Testis (tissue), 2 donors: ENCODE results near the gene DIO3.

Experiments used
- POLR2A ChIP-seq: fragments of 450-650 bp; IDR thresholded peaks from one replicate; pipeline ENCODE4 v1.6.1; 2017; ENCODE audit warnings: antibody characterized with exemption, mild to moderate bottlenecking, moderate library complexity
- TF ChIP-seq, protein P1 (sequence below), 3 experiments: fragments of 450-650 bp in 2 of 3; fragments of 200-600 bp in 1 of 3; sonication (generic) in 1 of 3; IDR thresholded peaks; one replicate each; pipeline ENCODE4 v1.5.1; 2016 to 2019; ENCODE audit warnings: antibody characterized with exemption in 3 of 3, mild to moderate bottlenecking in 2 of 3, moderate library complexity in 1 of 3

DNA sequence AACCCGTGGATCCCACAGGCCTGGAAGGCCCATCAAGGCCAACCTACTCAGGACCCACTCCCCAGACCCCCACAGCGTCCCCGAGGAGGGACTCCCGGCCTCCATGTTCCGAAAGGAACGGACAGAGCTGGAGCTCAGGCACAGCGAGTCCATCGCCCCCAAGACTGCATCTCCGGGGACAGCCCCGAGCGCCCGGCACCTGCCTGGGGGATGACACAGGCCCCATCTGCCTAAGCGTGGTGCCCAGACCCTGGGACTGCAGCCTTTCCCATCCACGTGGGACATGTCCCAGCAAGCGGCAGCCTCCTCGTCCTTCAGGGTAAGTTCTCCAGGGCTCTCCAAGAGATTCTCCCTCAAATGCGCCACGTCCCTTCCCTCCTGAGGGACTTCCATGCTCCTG, 12.1 kb upstream of the DIO3 start:
- no peak for TF ChIP-seq POLR2A
- TF ChIP-seq, protein P1, sequence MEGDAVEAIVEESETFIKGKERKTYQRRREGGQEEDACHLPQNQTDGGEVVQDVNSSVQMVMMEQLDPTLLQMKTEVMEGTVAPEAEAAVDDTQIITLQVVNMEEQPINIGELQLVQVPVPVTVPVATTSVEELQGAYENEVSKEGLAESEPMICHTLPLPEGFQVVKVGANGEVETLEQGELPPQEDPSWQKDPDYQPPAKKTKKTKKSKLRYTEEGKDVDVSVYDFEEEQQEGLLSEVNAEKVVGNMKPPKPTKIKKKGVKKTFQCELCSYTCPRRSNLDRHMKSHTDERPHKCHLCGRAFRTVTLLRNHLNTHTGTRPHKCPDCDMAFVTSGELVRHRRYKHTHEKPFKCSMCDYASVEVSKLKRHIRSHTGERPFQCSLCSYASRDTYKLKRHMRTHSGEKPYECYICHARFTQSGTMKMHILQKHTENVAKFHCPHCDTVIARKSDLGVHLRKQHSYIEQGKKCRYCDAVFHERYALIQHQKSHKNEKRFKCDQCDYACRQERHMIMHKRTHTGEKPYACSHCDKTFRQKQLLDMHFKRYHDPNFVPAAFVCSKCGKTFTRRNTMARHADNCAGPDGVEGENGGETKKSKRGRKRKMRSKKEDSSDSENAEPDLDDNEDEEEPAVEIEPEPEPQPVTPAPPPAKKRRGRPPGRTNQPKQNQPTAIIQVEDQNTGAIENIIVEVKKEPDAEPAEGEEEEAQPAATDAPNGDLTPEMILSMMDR (IDR thresholded peaks at IDR 0.05): no peak
